Camera-type eye (tissue), 1 donor: ENCODE measurements around the gene NPC2. TPM values are rescaled to one million over a fixed set of nuclear protein-coding genes. Genes with fewer than 3 reads are reported as not detected.

Experiments
- total RNA-seq: library from RNA; depleted of rRNA; stranded (reverse); fragments of >200 nt; gene quantifications from one replicate; pipeline ENCODE4 v1.2.3, GENCODE V29; 2014

The NPC2 gene
- 166 TPM for total RNA-seq

DNA sequence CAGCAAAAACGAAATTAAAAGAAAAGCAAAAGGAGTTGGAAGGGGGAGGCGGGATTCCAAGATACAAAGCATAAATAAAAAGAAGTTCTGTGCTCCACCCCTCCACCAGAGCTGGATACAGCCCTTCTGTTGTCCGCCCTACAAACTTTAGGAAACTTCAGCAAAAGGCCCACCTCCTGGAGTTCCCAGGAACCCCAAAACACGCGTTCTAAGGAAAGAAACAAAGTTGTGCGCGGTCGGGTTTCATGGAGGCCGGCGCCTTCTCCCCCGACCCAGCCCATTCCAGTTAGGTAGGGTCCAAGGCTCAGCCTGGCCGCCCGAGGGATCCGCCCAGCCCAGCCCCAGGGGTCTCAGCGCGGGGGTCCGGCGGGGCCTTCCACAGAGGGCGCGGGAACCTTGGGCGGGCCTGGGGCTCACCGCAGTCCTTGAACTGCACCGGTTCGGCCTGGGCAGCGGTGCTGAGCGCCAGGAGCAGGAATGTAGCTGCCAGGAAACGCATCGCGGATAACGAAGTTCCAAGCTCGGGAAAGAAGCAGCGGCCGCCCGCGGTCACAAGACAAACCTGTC, at the start of gene NPC2:
Gene NPC2 (minus strand): TSS at position 530 of the 567 bp plus-strand sequence. CDS start 31 bp downstream, at position 499.

DNA sequence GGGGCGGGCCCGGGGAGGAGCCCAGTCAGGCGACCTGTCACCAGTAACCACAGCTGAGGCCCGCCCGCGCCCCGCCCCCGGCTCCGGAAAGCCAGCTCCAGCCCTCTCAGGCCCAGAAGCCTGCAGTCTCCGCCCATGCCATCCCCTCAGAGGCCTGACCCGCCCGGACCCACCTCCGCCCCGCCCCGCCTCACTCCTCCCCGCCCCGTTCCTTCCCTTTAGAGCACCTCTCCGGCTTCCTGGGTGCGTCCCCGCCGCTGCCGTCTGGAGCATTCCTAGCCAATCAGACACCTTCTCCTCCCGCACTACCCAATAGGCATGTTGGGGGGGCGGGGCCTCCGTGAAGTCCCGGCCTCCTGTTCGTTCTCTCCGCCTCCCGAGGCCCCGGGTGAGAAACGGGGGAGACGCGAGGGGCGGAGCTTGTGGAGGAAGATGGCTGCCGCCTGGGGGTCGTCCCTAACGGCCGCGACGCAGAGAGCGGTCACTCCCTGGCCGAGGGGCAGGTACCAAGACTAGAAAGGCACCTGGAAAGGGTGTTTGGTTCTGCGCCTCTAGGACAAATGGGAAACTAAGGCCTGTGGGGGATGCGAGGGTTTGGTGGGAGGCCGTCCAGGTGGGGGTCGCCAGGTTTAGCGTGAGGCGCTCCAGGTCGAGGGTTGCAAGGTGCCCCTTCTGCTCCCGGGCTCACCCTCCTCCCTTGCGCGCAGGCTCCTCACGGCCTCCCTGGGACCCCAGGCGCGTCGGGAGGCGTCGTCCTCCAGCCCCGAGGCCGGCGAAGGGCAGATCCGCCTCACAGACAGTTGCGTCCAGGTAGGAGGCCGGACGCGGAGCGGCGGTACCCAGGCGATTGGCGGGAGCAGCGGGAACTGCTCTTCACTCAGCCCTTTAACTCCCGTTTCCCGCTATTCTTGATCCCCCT, 497 bp upstream of the NPC2 start, which contains the start of gene ISCA2:
Gene ISCA2 (plus strand): TSS at position 423 of the 919 bp plus-strand sequence. CDS start 10 bp downstream, at position 433.

Other genes with a start within 250 kb of the NPC2 start
- 78.2 TPM for gene ABCD4, start 190.4 kb downstream of the NPC2 start, total RNA-seq
- gene VRTN, start 144.8 kb downstream of the NPC2 start, total RNA-seq: not detected
- gene SYNDIG1L, start 67.1 kb downstream of the NPC2 start, total RNA-seq: 0.60 TPM
- gene ISCA2, start 460 bp upstream of the NPC2 start, total RNA-seq: 18.0 TPM
- gene LTBP2, start 118.9 kb upstream of the NPC2 start, total RNA-seq: 49.8 TPM
- gene AREL1, start 219.8 kb upstream of the NPC2 start, total RNA-seq: 30.2 TPM
- gene FCF1, start 219.8 kb upstream of the NPC2 start, total RNA-seq: 39.0 TPM